HepG2 (cell line): ENCODE measurements around the gene MAFB. TPM values are rescaled to one million over a fixed set of nuclear protein-coding genes. Genes with fewer than 3 reads are reported as not detected.

Source experiments
- ATAC-seq: fragments of 200-7000 bp; cut with Tn5 transposase; 3 replicates; pipeline ENCODE4 v1.9.1; 2020; ENCODE audit warnings: mild to moderate bottlenecking, moderate library complexity
- BruUV-seq: library from RNA; stranded (reverse); fragments of 400-500 nt; replicated peaks from 2 replicates; lab custom pipeline; 2021; lab: Mats Ljungman, UMichigan
- CTCF ChIA-PET: fragments of 300-600 bp; formaldehyde crosslinking; extraction: SDS; loops from one replicate; lab custom pipeline; 2021; ENCODE audit warnings: low total read pairs, inconsistent platforms, low intra/inter-chr PET ratio; lab: Yijun Ruan, JAX
- POLR2A ChIA-PET: fragments of 350-600 bp; sonication (Branson Sonifier 250); formaldehyde crosslinking; loops from one replicate; lab custom pipeline; 2020; ENCODE audit warnings: antibody characterized with exemption, inconsistent platforms; lab: Yijun Ruan, JAX
- DNase-seq: peaks from one replicate; pipeline ENCODE4 v3.0.0-alpha.2; 2015; ENCODE audit warnings: low spot score
- FAIRE-seq: peaks from 3 replicates; lab custom pipeline; 2011; peaks lifted over from hg19 to GRCh38; lab: Jason Lieb, UNC
- H2AFZ ChIP-seq: one replicate; pipeline ENCODE4 v1.6.1; 2011; ENCODE audit warnings: low read length, inconsistent platforms
- H3K27ac ChIP-seq: fragments of 300-600 bp; 3 replicates; pipeline ENCODE4 v1.8.0; 2011; ENCODE audit warnings: mixed run types, mild to moderate bottlenecking, mixed read lengths, low read length, inconsistent platforms; ENCODE audit not compliant: insufficient read depth; ENCODE audit errors: extremely low read length
- H3K27me3 ChIP-seq, 2 experiments: fragments of 200-600 bp in 1 of 2; 2 replicates in 1 of 2; 3 replicates in 1 of 2; pipeline versions ENCODE4 v1.6.0 to v1.8.0; 2011; ENCODE audit warnings: low read length in 2 of 2, mild to moderate bottlenecking in 2 of 2, moderate library complexity in 2 of 2, inconsistent platforms in 1 of 2; ENCODE audit not compliant: insufficient read depth in 2 of 2, control insufficient read depth in 1 of 2
- H3K36me3 ChIP-seq, 2 experiments: fragments of 200-600 bp in 1 of 2; replicated peaks in 1 of 2; 2 replicates in 1 of 2; 3 replicates in 1 of 2; pipeline versions ENCODE4 v1.5.1 to v1.8.0; 2011; ENCODE audit warnings: low read length in 2 of 2, inconsistent platforms in 1 of 2; ENCODE audit not compliant: insufficient read depth in 2 of 2, control insufficient read depth in 1 of 2
- H3K4me1 ChIP-seq: 2 replicates; pipeline ENCODE4 v1.5.1; 2012; ENCODE audit warnings: low read length, inconsistent platforms; ENCODE audit not compliant: insufficient read depth
- H3K4me2 ChIP-seq: 2 replicates; pipeline ENCODE4 v1.6.0; 2011; ENCODE audit warnings: low read depth, low read length, inconsistent platforms
- H3K4me3 ChIP-seq, 3 experiments: fragments of 200-600 bp in 1 of 3; sonication (generic), shearing (Covaris generic) in 1 of 3; replicated peaks in 1 of 3; 2 replicates each; pipeline ENCODE4 v1.5.1; 2011 to 2016; ENCODE audit warnings: low read length in 3 of 3, inconsistent platforms in 2 of 3, low read depth in 2 of 3, mild to moderate bottlenecking in 2 of 3, control low read depth in 1 of 3, mixed read lengths in 1 of 3; ENCODE audit not compliant: insufficient read depth in 1 of 3
- H3K79me2 ChIP-seq: one replicate; pipeline ENCODE4 v1.6.1; 2011; ENCODE audit warnings: low read length, inconsistent platforms; ENCODE audit not compliant: insufficient read depth
- H3K9ac ChIP-seq: 2 replicates; pipeline ENCODE4 v1.6.0; 2011; ENCODE audit warnings: mild to moderate bottlenecking, low read depth, low read length, inconsistent platforms; ENCODE audit not compliant: insufficient read depth
- H3K9me3 ChIP-seq: 2 replicates; pipeline ENCODE4 v1.5.1; 2012; ENCODE audit warnings: mild to moderate bottlenecking, low read length
- H4K20me1 ChIP-seq: 2 replicates; pipeline ENCODE4 v1.6.0; 2011; ENCODE audit warnings: inconsistent platforms, mild to moderate bottlenecking, low read length, moderate library complexity; ENCODE audit not compliant: insufficient read depth
- CHCHD3 ChIP-seq: sonication (generic); formaldehyde crosslinking; IDR thresholded peaks from 2 replicates; pipeline ENCODE4 v1.8.0; 2022; ENCODE audit warnings: mild to moderate bottlenecking, missing genetic modification reagents, moderate library complexity
- MNT ChIP-seq: fragments of 450-650 bp; IDR thresholded peaks from 2 replicates; pipeline ENCODE4 v1.6.1; 2016
- NFE2L1 ChIP-seq: sonication (generic); formaldehyde crosslinking; IDR thresholded peaks from 2 replicates; pipeline ENCODE4 v1.4.0; 2020; ENCODE audit warnings: missing genetic modification reagents, mild to moderate bottlenecking, borderline replicate concordance
- ZBTB40 ChIP-seq, 2 experiments: fragments of 450-650 bp in 1 of 2; sonication (generic) in 1 of 2; formaldehyde crosslinking in 1 of 2; IDR thresholded peaks; 2 replicates each; pipeline versions ENCODE4 v1.6.1 to v1.8.0; 2016 to 2022; ENCODE audit warnings: antibody characterized with exemption in 1 of 2, mild to moderate bottlenecking in 1 of 2, missing genetic modification reagents in 1 of 2
- ZFP62 ChIP-seq: sonication (generic); formaldehyde crosslinking; IDR thresholded peaks from 2 replicates; pipeline ENCODE4 v1.4.0; 2020; ENCODE audit warnings: missing genetic modification reagents
- ZNF790 ChIP-seq: sonication (generic); formaldehyde crosslinking; IDR thresholded peaks from 2 replicates; pipeline ENCODE4 v1.8.0; 2022; ENCODE audit warnings: missing genetic modification reagents, mild to moderate bottlenecking, borderline replicate concordance
- WGBS: methylation state at CpG from one replicate; pipeline ENCODE4 v1.1.6; 2017; ENCODE audit warnings: low lambda C conversion rate; 5-methylcytosine and 5-hydroxymethylcytosine counted together
- in situ Hi-C: cut with HindIII; loops from 2 replicates; pipeline ENCODE4 v1.10.0; 2017; ENCODE audit warnings: low pct_unique_long_range_greater_than_20kb; ENCODE audit not compliant: extremely low pct_ligation_motif_present
- intact Hi-C: fragments of 100-400 bp; cut with micrococcal nuclease; formaldehyde crosslinking; loops from one replicate; pipeline ENCODE4 v1.10.0; 2022; ENCODE audit not compliant: unreplicated experiment
- polyA plus RNA-seq, 8 experiments: library from polyadenylated mRNA; depleted of rRNA in 3 of 8; stranded (reverse) in 7 of 8; unstranded in 1 of 8; fragments of >200 nt; fragmentation: Illumina TruSeq in 4 of 8; extraction: Trizol in 4 of 8; gene quantifications; 2 replicates each; pipeline versions ENCODE4 v1.2.1 to v1.2.3, GENCODE V29; 2011 to 2016; ENCODE audit warnings: low read depth in 4 of 8, missing spikeins in 1 of 8, mixed read lengths in 1 of 8; ENCODE audit not compliant: insufficient read depth in 1 of 8
- total RNA-seq, 5 experiments: library from RNA; depleted of rRNA; stranded (reverse); fragments of >200 nt; fragmentation: Illumina TruSeq; extraction: Trizol; gene quantifications; 2 replicates each; pipeline ENCODE4 v1.2.3, GENCODE V29; 2016; ENCODE audit warnings: low read depth in 1 of 5

MAFB gene
- total and polyA plus RNA-seq, 2 of the 13 experiments (the other 11 are each of a cell fraction or from before 2014, with no cell fraction given): 0.08 to 0.11 TPM

- TF ChIP-seq ZBTB40 (IDR thresholded peaks at IDR 0.05) (peak; percentile 24), ZBTB40 (CRISPR knock-in tag; IDR thresholded peaks at IDR 0.05) (no peak)
These were observed 21.5 kb downstream of the MAFB start (continued) for GRCh38 chr20:40667503-40667902.

- no peak for FAIRE-seq
- H3K27me3 ChIP-seq: no peaks in the 10 kb centered on the region
- TF ChIP-seq ZFP62 (CRISPR knock-in tag) (no peak), NFE2L1 (CRISPR knock-in tag) (no peak), CHCHD3 (CRISPR knock-in tag) (no peak), ZNF790 (CRISPR knock-in tag) (no peak), MNT (no peak)
- BruUV-seq: no TSS peak
- no peaks in the 10 kb centered on the region for H4K20me1 ChIP-seq
- no peak overlapping the region for H3K4me3 ChIP-seq
- CTCF ChIA-PET: no interaction called here
- no peaks in the 10 kb centered on the region for H3K79me2 ChIP-seq
- in situ Hi-C loops: no loop called here
- H3K4me1 ChIP-seq: peaks cover 38% of the 10 kb centered on the region
- H3K4me2 ChIP-seq: no peak overlapping the region
- H3K27ac ChIP-seq: no peak overlapping the region
- H3K36me3 ChIP-seq: no peaks in the 10 kb centered on the region
- POLR2A ChIA-PET: no interaction called here
- no peak overlapping the region for H2AFZ ChIP-seq
- no peak for ATAC-seq
- 61% methylated on average over 9 of the region's 9 CpGs for WGBS
- H3K9me3 ChIP-seq: no peaks in the 10 kb centered on the region
- intact Hi-C loops: no loop called here
- DNase-seq: no peak
- no peak overlapping the region for H3K9ac ChIP-seq
These were observed 22.7 kb downstream of the MAFB start for GRCh38 chr20:40666336-40666735.
